ENCODE results near the gene SPEF1. TPM values are rescaled to one million over a fixed set of nuclear protein-coding genes. Genes with fewer than 3 reads are reported as not detected.

The SPEF1 gene
- total and polyA plus RNA-seq, 2 of the 13 experiments (the other 11 are each of a cell fraction or from before 2014, with no cell fraction given) = 0.11 to 0.27 TPM

GRCh38 chr20:3812975-3813847 lies 32.0 kb upstream of the SPEF1 start (continued):
- no peak for TF ChIP-seq ZNF747 (CRISPR knock-in tag; IDR thresholded peaks at IDR 0.05; ENCODE audit: borderline replicate concordance)
- no peak for TF ChIP-seq BCL6 (CRISPR knock-in tag; IDR thresholded peaks at IDR 0.05)
- no peak for TF ChIP-seq HNRNPK (IDR thresholded peaks at IDR 0.05; ENCODE audit: low read depth, low read length, poor library complexity, severe bottlenecking)
- TF ChIP-seq TARDBP (CRISPR knock-in tag; IDR thresholded peaks at IDR 0.05) = no peak
- TF ChIP-seq TEAD3 (CRISPR knock-in tag; optimal IDR thresholded peaks at IDR 0.05; ENCODE audit: borderline replicate concordance) = no peak
- TF ChIP-seq TBX3 (IDR thresholded peaks at IDR 0.05; ENCODE audit: borderline replicate concordance) = no peak
- no peak for TF ChIP-seq ZBTB39 (CRISPR knock-in tag; IDR thresholded peaks at IDR 0.05)
- TF ChIP-seq ZNF749 (CRISPR knock-in tag; IDR thresholded peaks at IDR 0.05; ENCODE audit: borderline replicate concordance) = no peak
- no peak for TF ChIP-seq MAFF (IDR thresholded peaks at IDR 0.05; ENCODE audit: low read depth, low read length)
- TF ChIP-seq NCOA2 (CRISPR knock-in tag; IDR thresholded peaks at IDR 0.05) = no peak
- TF ChIP-seq ZSCAN12 (CRISPR knock-in tag; IDR thresholded peaks at IDR 0.05) = no peak
- TF ChIP-seq ZNF12 (CRISPR knock-in tag; IDR thresholded peaks at IDR 0.05) = no peak
- no peak for TF ChIP-seq ZBTB14 (CRISPR knock-in tag; IDR thresholded peaks at IDR 0.05)
- no peak for TF ChIP-seq ZNF274 (CRISPR knock-in tag; IDR thresholded peaks at IDR 0.05)
- TF ChIP-seq ZBTB37 (CRISPR knock-in tag; IDR thresholded peaks at IDR 0.05) = no peak
- TF ChIP-seq NFRKB (IDR thresholded peaks at IDR 0.05) = no peak
- TF ChIP-seq ZNF101 (CRISPR knock-in tag; IDR thresholded peaks at IDR 0.05; ENCODE audit: borderline replicate concordance, low read depth) = 0 out of 2 replicates have a peak, but pooled peaks have one; percentile 25
- TF ChIP-seq MYC (CRISPR knock-in tag; IDR thresholded peaks at IDR 0.05; ENCODE audit: borderline replicate concordance) = 0 out of 2 replicates have a peak, but pooled peaks have one; percentile 11
